ENCODE measurements around the gene GNB1L. TPM values are rescaled to one million over a fixed set of nuclear protein-coding genes. Genes with fewer than 3 reads are reported as not detected.

Gene GNB1L
- polyA plus RNA-seq, 3 donors, result 3.4 to 6.0 (median 4.8) TPM

DNA sequence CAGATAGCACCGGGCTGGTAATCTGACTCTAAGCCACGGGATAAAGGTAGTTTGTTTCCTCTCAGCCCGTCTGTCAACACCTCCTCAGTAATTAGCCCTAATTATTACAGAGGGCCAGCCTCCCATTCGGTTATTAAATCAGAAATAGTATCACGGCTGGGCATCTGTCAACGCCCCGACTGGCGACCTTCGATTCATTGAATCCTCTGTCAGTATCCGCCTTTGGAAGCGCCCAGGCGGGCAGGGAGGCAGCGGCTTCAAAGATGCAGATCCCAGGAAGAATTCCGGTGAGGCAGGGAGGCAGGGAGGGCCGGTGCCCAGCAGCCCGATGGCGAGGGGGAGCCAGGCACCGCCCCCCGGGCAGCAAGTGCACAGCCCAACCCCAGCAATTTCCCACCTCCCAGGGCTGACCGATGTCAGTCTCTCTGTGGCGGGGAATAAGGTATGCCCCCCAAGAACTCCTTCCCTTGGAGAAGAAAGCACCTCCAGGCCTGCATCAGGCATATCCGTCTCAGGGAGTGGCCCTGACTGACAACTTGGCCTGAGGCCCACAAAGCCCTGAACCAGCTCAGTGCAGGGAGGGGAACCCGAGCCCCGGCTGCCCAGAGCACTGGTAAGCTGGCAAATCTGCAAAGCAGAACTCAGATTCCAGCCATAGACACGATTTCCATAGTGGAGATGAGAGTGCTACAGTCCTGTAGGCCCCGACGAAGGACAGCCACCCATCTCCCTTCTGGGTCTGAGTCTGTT, 11.4 kb downstream of the GNB1L start:
- no peak overlapping the region for H3K4me2 ChIP-seq (replicated peaks; ENCODE audit: extremely low read depth, low read length, poor library complexity, severe bottlenecking)
- Mint-ChIP-seq H3K36me3 (peaks cover 0 to 3% of the 10 kb centered on the region in 2 donors), H3K27me3 (ENCODE audit: low read depth in 3 of 3) (peaks cover 1 to 3% (median 2%) of the 10 kb centered on the region in 3 donors), H3K27ac (peak overlapping the region in 1 of 7 donors; percentile 75), H3K4me3 (no peak overlapping the region), H3K4me1 (peaks cover 17% of the 10 kb centered on the region), H3K9me3 (peaks cover 0 to 7% (median 2%) of the 10 kb centered on the region in 7 donors)
- TF ChIP-seq, protein P1, sequence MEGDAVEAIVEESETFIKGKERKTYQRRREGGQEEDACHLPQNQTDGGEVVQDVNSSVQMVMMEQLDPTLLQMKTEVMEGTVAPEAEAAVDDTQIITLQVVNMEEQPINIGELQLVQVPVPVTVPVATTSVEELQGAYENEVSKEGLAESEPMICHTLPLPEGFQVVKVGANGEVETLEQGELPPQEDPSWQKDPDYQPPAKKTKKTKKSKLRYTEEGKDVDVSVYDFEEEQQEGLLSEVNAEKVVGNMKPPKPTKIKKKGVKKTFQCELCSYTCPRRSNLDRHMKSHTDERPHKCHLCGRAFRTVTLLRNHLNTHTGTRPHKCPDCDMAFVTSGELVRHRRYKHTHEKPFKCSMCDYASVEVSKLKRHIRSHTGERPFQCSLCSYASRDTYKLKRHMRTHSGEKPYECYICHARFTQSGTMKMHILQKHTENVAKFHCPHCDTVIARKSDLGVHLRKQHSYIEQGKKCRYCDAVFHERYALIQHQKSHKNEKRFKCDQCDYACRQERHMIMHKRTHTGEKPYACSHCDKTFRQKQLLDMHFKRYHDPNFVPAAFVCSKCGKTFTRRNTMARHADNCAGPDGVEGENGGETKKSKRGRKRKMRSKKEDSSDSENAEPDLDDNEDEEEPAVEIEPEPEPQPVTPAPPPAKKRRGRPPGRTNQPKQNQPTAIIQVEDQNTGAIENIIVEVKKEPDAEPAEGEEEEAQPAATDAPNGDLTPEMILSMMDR (IDR thresholded peaks at IDR 0.05), result no peak
- no peak overlapping the region for H2AFZ ChIP-seq (ENCODE audit: insufficient read depth, low read depth, low read length, poor library complexity, severe bottlenecking)
- no peaks in the 10 kb centered on the region for H3K9me3 ChIP-seq (replicated peaks in 1 of 2; ENCODE audit: control insufficient read depth in 1 of 2, insufficient read depth in 1 of 2, low read length in 2 of 2)
- H3K4me3 ChIP-seq (replicated peaks in 1 of 3; ENCODE audit: low read depth in 2 of 3, low read length in 3 of 3), result no peak overlapping the region
- no peaks in the 10 kb centered on the region for H4K20me1 ChIP-seq (ENCODE audit: insufficient read depth, low read length)
- no peaks in the 10 kb centered on the region for H3K79me2 ChIP-seq (ENCODE audit: insufficient read depth, low read length)
- peaks cover 18 to 22% of the 10 kb centered on the region in 2 donors for H3K4me1 ChIP-seq (ENCODE audit: control insufficient read depth in 1 of 2, insufficient read depth in 2 of 2, low read length in 2 of 2)
- no peak for DNase-seq
- over 99% methylated on average over 15 of the region's 27 CpGs for WGBS (ENCODE audit: insufficient coverage)
- intact Hi-C loops (cut with micrococcal nuclease), result no loop called here
- no peaks in the 10 kb centered on the region for H3K27me3 ChIP-seq (ENCODE audit: control insufficient read depth in 2 of 2, insufficient read depth in 2 of 2, low read length in 2 of 2)
- no peaks in the 10 kb centered on the region for H3K36me3 ChIP-seq (replicated peaks in 1 of 2; ENCODE audit: control insufficient read depth in 1 of 2, insufficient read depth in 2 of 2, low read length in 2 of 2)
- H3K9ac ChIP-seq (ENCODE audit: insufficient read depth, low read length, poor library complexity, severe bottlenecking), result no peak overlapping the region
- H3K27ac ChIP-seq (ENCODE audit: low read depth in 1 of 2, low read length in 2 of 2), result peak overlapping the region; percentile 64 to 67

- no peak for DNase-seq
- TF ChIP-seq, protein P1 (IDR thresholded peaks at IDR 0.05), result no peak
- peaks cover 18 to 22% of the 10 kb centered on the region in 2 donors for H3K4me1 ChIP-seq (ENCODE audit: control insufficient read depth in 1 of 2, insufficient read depth in 2 of 2, low read length in 2 of 2)
- H3K9me3 ChIP-seq (replicated peaks in 1 of 2; ENCODE audit: control insufficient read depth in 1 of 2, insufficient read depth in 1 of 2, low read length in 2 of 2), result no peaks in the 10 kb centered on the region
- 94% methylated on average over 12 of the region's 12 CpGs for WGBS (ENCODE audit: insufficient coverage)
- H3K27me3 ChIP-seq (ENCODE audit: control insufficient read depth in 2 of 2, insufficient read depth in 2 of 2, low read length in 2 of 2), result no peaks in the 10 kb centered on the region
- H3K27ac ChIP-seq (ENCODE audit: low read depth in 1 of 2, low read length in 2 of 2), result no peak overlapping the region
- intact Hi-C loops (cut with micrococcal nuclease), result no loop called here
- H3K27ac Mint-ChIP-seq, result no peak overlapping the region
- H2AFZ ChIP-seq (ENCODE audit: insufficient read depth, low read depth, low read length, poor library complexity, severe bottlenecking), result no peak overlapping the region
- H4K20me1 ChIP-seq (ENCODE audit: insufficient read depth, low read length), result no peaks in the 10 kb centered on the region
- no peak overlapping the region for H3K4me3 ChIP-seq (replicated peaks in 1 of 3; ENCODE audit: low read depth in 2 of 3, low read length in 3 of 3)
- no peaks in the 10 kb centered on the region for H3K79me2 ChIP-seq (ENCODE audit: insufficient read depth, low read length)
- H3K4me3 Mint-ChIP-seq, result no peak overlapping the region
- no peak overlapping the region for H3K4me2 ChIP-seq (replicated peaks; ENCODE audit: extremely low read depth, low read length, poor library complexity, severe bottlenecking)
- H3K4me1 Mint-ChIP-seq, result peaks cover 22% of the 10 kb centered on the region
- H3K9ac ChIP-seq (ENCODE audit: insufficient read depth, low read length, poor library complexity, severe bottlenecking), result no peak overlapping the region
- H3K27me3 Mint-ChIP-seq (ENCODE audit: low read depth in 3 of 3), result peaks cover 1 to 3% (median 2%) of the 10 kb centered on the region in 3 donors
- H3K36me3 ChIP-seq (replicated peaks in 1 of 2; ENCODE audit: control insufficient read depth in 1 of 2, insufficient read depth in 2 of 2, low read length in 2 of 2), result no peaks in the 10 kb centered on the region
- peaks cover 0 to 7% (median 2%) of the 10 kb centered on the region in 7 donors for H3K9me3 Mint-ChIP-seq
- peaks cover 0 to under 1% of the 10 kb centered on the region in 2 donors for H3K36me3 Mint-ChIP-seq
Observed at GRCh38 chr22:19842393-19843106, 12.1 kb downstream of the GNB1L start.
